GM18907 (cell line): Measurements from ENCODE around the gene NELFB.

Experiments used
- ATAC-seq: cut with Tn5 transposase; IDR thresholded peaks from one replicate; pipeline ENCODE4 v1.9.1; 2021; ENCODE audit warnings: mild to moderate bottlenecking, moderate library complexity; ENCODE audit not compliant: unreplicated experiment

Gene NELFB

GRCh38 chr9:137223078-137223970 is 31.8 kb upstream of the NELFB start:
- ATAC-seq, result peak; percentile 63

- ATAC-seq, result no peak
Measured at GRCh38 chr9:137224830-137225694, 30.1 kb upstream of the NELFB start, which contains the start of gene CYSRT1. Gene CYSRT1 (plus strand): TSS chr9:137225174. CDS start chr9:137225622, 448 bp downstream.

GRCh38 chr9:137225699-137226331 is 29.3 kb upstream of the NELFB start:
- no peak for ATAC-seq

- ATAC-seq, result no peak
Measured at GRCh38 chr9:137226338-137227053, 28.6 kb upstream of the NELFB start.

- ATAC-seq, result no peak
Measured at GRCh38 chr9:137227054-137227852, 27.9 kb upstream of the NELFB start, which contains the start of gene RNF224. Gene RNF224 (plus strand): TSS chr9:137227502. CDS start chr9:137228336, 834 bp downstream.

GRCh38 chr9:137227853-137228505 is 27.1 kb upstream of the NELFB start:
- ATAC-seq, result no peak

GRCh38 chr9:137228506-137228967 is 26.6 kb upstream of the NELFB start:
- no peak for ATAC-seq

- ATAC-seq, result no peak
Measured at GRCh38 chr9:137228968-137229896, 25.9 kb upstream of the NELFB start.

GRCh38 chr9:137229903-137230704 is 25.0 kb upstream of the NELFB start:
- ATAC-seq, result no peak

GRCh38 chr9:137230705-137231371 is 24.3 kb upstream of the NELFB start, which contains the start of gene SLC34A3:
Gene SLC34A3 (plus strand): TSS chr9:137230901. CDS start chr9:137231703, 802 bp downstream.
- no peak for ATAC-seq

GRCh38 chr9:137231372-137232039 is 23.6 kb upstream of the NELFB start:
- no peak for ATAC-seq

- ATAC-seq, result no peak
Measured at GRCh38 chr9:137232101-137232500, 23.0 kb upstream of the NELFB start.

- ATAC-seq, result no peak
Measured at GRCh38 chr9:137232510-137232909, 22.6 kb upstream of the NELFB start.

- no peak for ATAC-seq
Measured at GRCh38 chr9:137233143-137233980, 21.8 kb upstream of the NELFB start.
